GM18861 (cell line): ENCODE data around the gene TSPAN4.

ENCODE experiments used
- ATAC-seq: cut with Tn5 transposase; IDR thresholded peaks from one replicate; pipeline ENCODE4 v1.9.1; 2021; ENCODE audit not compliant: unreplicated experiment

The TSPAN4 gene

DNA sequence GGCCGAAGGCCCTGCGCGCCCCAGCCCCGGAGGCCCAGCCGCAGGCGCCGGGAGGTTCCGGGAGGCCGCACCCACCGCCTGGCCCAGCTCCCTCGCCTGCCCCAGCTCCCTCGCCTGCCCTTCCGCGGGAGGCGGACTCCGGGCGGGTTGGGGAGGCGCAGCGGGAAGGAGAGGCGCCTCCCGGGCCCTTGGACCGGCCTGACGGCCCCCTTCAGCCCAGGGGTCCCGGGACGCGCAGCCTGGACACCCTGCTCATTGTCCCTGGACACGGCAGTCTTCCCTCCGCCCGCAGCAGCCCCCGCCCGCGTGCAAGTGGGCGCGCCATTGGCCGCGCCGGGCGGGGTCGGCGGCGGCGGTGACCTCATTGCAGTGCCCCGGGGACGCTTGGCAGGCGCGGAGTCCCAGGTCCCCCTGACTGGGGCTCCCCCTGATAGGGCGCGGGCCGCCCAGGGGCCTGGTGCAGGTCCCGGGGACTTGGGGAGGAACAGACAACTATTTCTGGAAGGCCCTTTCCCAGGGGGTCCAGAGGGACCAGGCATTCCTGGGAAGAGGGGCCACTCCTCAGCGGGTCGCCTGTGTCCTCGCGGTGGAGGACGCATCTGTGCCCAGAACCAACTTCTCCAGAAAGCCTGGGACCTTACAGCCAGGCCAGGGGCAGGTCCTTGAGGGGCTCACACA lies 9.4 kb upstream of the TSPAN4 start:
- ATAC-seq: no peak

- ATAC-seq: no peak
These were observed 8.8 kb upstream of the TSPAN4 start for GRCh38 chr11:833849-834311.

GRCh38 chr11:834371-835316 lies 8.0 kb upstream of the TSPAN4 start:
- ATAC-seq: no peak

DNA sequence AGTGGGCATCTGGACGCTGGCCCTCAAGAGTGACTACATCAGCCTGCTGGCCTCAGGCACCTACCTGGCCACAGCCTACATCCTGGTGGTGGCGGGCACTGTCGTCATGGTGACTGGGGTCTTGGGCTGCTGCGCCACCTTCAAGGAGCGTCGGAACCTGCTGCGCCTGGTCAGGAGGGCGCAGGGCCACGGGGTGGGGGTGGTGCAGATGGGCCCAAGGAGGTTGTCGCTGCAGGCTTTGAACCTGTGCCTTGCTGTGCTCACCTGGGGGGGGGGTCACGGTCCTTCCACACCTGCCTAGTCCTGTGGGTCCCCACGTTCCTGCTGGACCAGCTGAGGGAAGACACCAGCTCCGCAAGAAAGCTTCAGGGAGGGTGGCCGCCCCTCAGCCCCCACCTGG lies 6.4 kb upstream of the TSPAN4 start:
- ATAC-seq: no peak

- ATAC-seq: no peak
These were observed 6.0 kb upstream of the TSPAN4 start for GRCh38 chr11:836700-837099.

DNA sequence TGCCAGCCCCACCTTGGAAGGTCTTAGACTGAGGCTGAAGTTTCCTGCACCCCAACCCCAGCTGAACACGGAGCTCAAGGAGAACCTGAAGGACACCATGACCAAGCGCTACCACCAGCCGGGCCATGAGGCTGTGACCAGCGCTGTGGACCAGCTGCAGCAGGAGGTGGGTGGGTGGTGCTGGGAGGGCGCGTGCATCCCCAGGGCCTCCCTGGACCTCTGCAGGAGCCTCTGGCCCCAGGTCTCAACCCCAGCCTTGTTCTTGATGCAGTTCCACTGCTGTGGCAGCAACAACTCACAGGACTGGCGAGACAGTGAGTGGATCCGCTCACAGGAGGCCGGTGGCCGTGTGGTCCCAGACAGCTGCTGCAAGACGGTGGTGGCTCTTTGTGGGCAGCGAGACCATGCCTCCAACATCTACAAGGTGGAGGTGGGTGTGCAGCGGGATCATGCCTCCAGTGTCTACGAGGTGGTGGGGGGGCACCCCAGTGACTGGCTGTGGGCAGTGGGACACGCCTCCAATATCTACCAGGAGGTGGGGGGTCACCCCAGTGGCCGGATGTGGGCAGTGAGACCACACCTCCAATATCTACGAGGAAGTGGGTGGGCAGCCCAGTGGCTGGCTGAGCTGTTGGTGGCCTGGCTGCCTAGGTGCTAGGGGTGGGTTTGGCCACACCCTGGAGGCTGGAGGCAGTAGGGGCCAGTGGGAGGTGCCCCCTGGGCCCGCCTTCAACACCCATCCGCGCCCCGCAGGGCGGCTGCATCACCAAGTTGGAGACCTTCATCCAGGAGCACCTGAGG lies 5.3 kb upstream of the TSPAN4 start:
- ATAC-seq: no peak

DNA sequence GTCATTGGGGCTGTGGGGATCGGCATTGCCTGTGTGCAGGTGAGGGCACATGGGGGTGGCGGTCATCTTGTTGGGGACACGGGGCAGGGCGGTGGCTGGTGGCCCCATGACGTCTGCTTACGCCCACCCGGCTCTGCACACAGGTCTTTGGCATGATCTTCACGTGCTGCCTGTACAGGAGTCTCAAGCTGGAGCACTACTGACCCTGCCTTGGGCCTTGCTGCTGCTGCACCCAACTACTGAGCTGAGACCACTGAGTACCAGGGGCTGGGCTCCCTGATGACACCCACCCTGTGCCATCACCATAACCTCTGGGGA lies 4.7 kb upstream of the TSPAN4 start:
- ATAC-seq: no peak

DNA sequence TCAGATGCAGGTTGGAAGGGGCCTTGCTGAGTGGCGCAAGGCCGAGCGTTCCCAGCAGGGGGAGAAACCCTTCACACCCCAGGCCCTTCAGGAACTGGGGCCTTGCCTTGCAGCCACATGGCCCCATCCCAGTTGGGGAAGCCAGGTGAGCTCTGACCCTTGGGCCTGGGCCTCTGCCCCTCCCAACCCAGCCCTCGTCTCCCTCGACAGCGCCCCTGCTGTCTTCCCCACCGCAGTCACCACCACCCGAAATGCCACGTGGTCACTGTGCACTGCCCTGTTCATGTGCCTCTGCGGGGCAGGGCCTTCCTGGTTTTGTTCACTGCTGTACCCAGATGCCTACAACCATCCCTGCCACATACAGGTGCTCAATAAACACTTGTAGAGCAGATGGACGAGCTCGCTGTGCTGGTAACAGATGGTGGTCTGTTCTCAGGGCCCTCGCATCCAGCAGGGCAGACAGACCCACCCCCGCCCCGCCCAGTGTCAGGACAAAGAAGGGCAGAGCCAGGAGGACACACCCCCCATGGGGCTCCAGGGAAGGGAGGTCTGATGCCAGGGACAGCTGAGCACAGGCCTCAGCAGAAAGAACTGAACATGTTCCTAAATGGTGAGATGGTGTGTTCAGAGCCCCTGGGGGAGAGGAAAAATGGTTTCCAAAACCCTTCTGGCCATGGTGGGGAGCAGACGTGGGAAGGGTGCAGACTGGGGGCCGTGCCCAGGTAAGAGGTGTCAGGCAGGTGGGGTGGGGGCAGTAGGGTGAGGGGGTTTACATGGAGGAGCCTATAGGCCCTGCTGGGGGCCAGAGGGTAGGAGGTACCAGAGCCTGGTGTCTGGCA lies 4.0 kb upstream of the TSPAN4 start:
- no peak for ATAC-seq

- ATAC-seq: no peak
These were observed 3.4 kb upstream of the TSPAN4 start for GRCh38 chr11:839280-839623.

GRCh38 chr11:839875-840617 lies 2.6 kb upstream of the TSPAN4 start:
- ATAC-seq: no peak

DNA sequence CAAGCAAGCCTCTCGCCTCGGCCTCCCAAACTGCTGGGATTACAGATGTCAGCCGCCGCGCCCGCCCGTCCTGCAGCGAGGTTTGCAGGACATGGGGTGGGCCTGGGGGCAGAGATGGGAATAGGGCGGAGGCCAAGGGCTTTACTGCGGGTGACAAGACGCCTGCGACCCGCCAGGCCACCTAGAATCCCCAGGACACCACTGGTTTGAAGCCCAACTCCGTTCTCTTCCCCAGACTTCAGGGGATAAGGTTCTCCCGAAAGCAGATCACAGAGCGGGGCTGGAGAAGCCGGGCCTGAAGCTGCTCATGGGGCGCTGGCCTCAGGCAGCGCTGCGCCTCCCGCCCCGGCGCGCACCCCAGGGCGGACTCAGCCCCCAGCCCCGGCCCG lies 677 bp upstream of the TSPAN4 start:
- no peak for ATAC-seq

- ATAC-seq: no peak
These were observed 558 bp downstream of the TSPAN4 start for GRCh38 chr11:843086-843734.

DNA sequence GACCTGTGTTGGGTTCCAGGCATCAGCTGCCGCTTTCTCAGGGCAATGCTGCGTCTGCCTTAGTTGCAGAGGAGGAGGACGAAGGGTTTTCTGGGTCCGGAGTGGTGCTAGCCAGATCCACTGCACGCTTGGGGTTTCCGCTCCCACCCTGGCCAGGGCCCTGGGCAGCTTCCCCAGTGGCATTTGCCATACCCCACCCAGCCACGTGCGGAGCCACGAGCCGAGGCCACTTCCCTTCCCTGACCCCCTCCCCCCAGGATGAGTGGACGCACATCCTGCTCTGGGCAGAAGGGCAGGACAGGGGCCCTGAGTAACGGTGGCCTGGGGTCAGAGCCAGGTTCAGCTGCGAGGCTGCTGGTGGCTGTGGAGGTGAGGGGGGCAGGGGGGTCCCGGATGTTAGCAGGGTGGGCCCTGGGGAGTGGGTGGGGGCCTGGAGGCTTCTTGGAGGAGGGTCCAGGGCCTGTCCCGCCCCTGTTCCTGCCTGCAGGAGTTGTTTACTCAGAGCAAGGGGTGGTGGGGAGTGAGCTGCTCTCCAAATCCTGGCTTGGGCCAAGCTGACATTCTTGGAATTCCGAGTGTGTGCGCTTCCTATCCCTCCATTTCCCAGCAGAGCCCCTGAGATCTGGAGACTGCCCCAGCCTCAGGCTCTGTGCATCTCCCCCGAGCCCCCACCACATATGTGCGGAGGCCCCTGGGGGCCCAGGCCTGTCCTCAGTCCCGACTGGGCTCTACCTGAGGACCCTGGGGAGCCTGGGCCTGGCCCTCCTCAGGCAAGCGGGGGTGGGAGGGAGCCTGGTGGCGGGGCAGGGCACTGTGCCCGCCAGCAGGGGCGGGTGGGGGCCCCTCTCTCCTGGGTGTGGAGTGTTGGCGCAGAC lies 1.4 kb downstream of the TSPAN4 start:
- no peak for ATAC-seq

DNA sequence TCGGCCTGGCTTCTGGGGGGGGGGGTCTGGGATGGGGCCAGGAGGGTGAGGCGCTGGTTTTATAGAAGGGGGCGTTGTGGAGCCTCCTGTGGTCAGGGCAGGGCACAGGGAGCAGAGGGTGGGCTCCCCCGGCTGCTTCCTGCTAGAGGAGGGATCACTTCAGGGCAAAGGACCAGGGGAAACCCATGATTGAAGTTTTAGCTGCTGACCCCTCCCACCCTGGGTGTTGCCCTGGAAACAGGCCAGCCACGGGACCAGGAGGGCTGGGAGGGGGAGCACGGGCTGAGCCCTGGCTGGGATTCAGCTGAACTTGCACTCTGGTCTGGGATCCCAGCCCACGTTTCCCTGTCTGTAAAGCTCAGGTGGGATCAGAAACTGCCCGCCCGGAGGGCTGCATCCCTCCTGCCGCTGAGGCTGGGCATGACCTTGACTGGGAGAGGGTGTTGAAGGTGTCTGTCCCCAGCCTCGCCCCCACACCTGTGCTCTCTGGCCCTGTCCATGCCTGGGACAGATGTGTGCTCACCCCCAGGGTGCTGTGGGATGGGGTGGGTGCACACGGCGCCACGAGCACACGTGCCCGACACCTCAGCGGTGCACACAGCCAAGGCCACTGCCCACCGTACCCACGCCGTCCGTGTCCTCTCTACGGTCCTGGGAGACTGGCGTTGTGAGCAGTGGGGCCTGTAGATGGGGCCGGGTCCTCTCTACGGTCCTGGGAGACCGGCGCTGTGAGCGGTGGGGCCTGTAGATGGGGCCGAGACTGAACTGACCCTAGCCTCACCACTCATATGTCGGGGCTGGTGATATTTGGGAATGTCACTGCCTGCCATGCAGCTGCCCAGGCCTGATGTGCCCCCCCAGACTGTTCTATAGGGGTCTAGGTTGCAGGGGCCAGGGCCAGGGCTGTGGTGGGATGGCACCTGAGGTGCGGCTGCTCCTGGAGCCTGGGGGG lies 2.3 kb downstream of the TSPAN4 start:
- ATAC-seq: no peak

DNA sequence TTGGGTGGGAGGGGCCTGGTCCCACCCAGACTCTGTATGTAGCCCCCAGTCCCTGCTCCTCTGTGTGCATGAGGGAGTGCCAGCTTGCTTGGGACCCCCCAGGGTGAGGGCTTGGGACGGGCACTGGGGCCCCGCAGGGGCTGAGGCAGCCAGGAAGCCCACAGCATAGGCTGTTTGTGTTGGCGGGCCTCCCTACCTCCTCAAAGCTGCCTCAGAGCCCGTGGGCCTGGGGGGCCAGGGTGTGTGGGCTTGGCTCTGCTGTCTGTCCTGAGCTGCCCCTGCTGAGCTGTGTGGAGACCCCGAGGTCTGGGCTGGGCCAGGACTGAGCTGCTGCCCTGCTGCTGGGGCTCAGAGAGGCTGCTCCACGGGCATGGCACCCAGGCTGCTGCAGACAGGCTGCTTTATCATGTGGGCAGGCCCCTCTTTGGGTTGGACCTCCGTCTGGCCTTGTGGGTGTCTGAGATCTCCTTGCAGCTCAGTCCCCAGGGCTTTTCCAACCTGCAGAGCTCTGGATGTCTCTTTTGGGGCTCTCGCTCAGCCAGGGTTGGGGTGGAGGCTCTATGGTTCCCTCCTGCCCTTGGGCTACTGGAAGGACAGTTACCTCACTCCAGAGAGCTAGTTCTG lies 3.3 kb downstream of the TSPAN4 start:
- no peak for ATAC-seq

GRCh38 chr11:846496-847098 lies 3.9 kb downstream of the TSPAN4 start:
- ATAC-seq: no peak

GRCh38 chr11:847876-848275 lies 5.2 kb downstream of the TSPAN4 start:
- no peak for ATAC-seq
